PFSK-1 (cell line): Measurements from ENCODE around the gene CCDC38.

Experiments
- FOXP2 ChIP-seq: optimal IDR thresholded peaks from 2 replicates; pipeline ENCODE3; 2011; ENCODE audit warnings: borderline replicate concordance, control low read depth, inconsistent platforms; ENCODE audit not compliant: insufficient read depth; ENCODE audit errors: extremely low read length, extremely low read depth
- SIN3A ChIP-seq: IDR thresholded peaks from 2 replicates; pipeline ENCODE4 v1.6.1; 2012; ENCODE audit warnings: mild to moderate bottlenecking, low read length, moderate library complexity, borderline replicate concordance; ENCODE audit not compliant: insufficient read depth
- TF ChIP-seq, protein P1 (sequence below), 2 experiments: IDR thresholded peaks; 2 replicates each; pipeline versions ENCODE4 v1.6.1 to v1.8.0; 2011 to 2012; ENCODE audit warnings: low read depth in 2 of 2, low read length in 2 of 2, control low read depth in 1 of 2, inconsistent platforms in 1 of 2, mild to moderate bottlenecking in 1 of 2, moderate library complexity in 1 of 2; ENCODE audit not compliant: insufficient read depth in 1 of 2

DNA sequence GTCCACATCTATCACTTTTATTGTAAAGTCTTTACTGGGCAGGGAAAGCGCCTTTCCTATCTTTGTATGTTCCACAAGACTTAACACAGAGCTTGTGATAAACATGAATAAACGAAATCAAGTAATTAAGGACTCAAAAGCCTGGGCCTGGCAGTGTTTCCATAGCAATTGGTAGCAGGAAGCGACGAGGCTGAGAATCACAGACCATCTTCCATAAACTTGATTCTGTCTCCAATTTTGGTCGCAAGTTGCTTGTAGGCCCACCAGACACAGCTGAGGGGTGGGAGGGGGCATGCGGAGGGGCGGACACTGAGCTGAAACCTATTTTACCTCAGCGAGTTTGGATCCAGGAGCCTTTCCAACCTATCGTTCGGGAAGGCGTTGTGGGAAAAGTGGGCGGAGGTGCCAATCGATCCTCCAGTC lies 302 bp downstream of the CCDC38 start:
- no peak for TF ChIP-seq FOXP2
- TF ChIP-seq, protein P1, sequence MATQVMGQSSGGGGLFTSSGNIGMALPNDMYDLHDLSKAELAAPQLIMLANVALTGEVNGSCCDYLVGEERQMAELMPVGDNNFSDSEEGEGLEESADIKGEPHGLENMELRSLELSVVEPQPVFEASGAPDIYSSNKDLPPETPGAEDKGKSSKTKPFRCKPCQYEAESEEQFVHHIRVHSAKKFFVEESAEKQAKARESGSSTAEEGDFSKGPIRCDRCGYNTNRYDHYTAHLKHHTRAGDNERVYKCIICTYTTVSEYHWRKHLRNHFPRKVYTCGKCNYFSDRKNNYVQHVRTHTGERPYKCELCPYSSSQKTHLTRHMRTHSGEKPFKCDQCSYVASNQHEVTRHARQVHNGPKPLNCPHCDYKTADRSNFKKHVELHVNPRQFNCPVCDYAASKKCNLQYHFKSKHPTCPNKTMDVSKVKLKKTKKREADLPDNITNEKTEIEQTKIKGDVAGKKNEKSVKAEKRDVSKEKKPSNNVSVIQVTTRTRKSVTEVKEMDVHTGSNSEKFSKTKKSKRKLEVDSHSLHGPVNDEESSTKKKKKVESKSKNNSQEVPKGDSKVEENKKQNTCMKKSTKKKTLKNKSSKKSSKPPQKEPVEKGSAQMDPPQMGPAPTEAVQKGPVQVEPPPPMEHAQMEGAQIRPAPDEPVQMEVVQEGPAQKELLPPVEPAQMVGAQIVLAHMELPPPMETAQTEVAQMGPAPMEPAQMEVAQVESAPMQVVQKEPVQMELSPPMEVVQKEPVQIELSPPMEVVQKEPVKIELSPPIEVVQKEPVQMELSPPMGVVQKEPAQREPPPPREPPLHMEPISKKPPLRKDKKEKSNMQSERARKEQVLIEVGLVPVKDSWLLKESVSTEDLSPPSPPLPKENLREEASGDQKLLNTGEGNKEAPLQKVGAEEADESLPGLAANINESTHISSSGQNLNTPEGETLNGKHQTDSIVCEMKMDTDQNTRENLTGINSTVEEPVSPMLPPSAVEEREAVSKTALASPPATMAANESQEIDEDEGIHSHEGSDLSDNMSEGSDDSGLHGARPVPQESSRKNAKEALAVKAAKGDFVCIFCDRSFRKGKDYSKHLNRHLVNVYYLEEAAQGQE (IDR thresholded peaks at IDR 0.05; ENCODE audit: insufficient read depth in 1 of 2, low read depth in 2 of 2, low read length in 2 of 2): no peak
- TF ChIP-seq SIN3A: no peak
